ENCODE measurements around the gene SORCS2. TPM values are rescaled to one million over a fixed set of nuclear protein-coding genes. Genes with fewer than 3 reads are reported as not detected.

Gene SORCS2
- total and polyA plus RNA-seq, 2 of the 8 experiments (the other 6 are each of a cell fraction or from before 2014, with no cell fraction given), result 0.36 to 1.8 TPM

DNA sequence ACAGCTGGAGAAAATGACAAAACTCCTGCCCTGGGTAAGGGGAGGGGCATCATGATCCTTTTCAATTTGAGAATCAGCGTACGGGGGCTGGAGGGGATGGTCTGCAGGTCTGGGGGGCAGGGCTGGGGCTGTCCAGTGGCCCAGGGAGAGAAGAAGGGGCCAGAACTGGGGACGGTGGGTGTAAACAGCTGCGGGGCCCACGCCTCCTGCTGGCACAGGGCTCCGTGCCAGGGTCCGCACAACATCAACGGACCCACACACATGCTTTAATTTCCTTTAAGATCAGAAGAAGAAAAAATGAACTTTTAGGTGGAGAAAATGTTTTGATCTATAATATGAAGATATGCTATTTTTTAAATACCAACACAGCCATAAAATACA lies 190.3 kb downstream of the SORCS2 start:
- H3K79me2 ChIP-seq (ENCODE audit: control insufficient read depth in 1 of 2, insufficient read depth in 2 of 2, low read length in 2 of 2), result no peaks in the 10 kb centered on the region
- no peak overlapping the region for H2AK5ac ChIP-seq (ENCODE audit: low read depth, low read length)
- H4K5ac ChIP-seq (ENCODE audit: insufficient read length, low read depth, low read length), result no peak overlapping the region
- H3K23ac ChIP-seq (ENCODE audit: insufficient read length), result no peak overlapping the region
- no peak for TF ChIP-seq SAP30 (IDR thresholded peaks at IDR 0.05; ENCODE audit: insufficient read depth, insufficient replicate concordance, low read length)
- TF ChIP-seq, protein P1, sequence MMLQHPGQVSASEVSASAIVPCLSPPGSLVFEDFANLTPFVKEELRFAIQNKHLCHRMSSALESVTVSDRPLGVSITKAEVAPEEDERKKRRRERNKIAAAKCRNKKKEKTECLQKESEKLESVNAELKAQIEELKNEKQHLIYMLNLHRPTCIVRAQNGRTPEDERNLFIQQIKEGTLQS (IDR thresholded peaks at IDR 0.05; ENCODE audit: insufficient read depth, low read depth, low read length), result no peak
- no peak for TF ChIP-seq CEBPB (IDR thresholded peaks at IDR 0.05; ENCODE audit: low read depth, low read length)
- H4K8ac ChIP-seq (ENCODE audit: extremely low read depth, insufficient read depth, low read length), result no peak overlapping the region
- H2AFZ ChIP-seq (ENCODE audit: low read length), result no peak overlapping the region
- no peak overlapping the region for H2BK12ac ChIP-seq (ENCODE audit: low read depth, low read length)
- H3K9ac ChIP-seq (replicated peaks in 1 of 4; ENCODE audit: extremely low read depth in 1 of 4, low read depth in 3 of 4, low read length in 3 of 4), result no peak overlapping the region
- H4K20me1 ChIP-seq (replicated peaks in 1 of 2; ENCODE audit: control insufficient read depth in 1 of 2, insufficient read depth in 2 of 2, low read length in 2 of 2), result no peaks in the 10 kb centered on the region
- no peak overlapping the region for H3K4me3 ChIP-seq (ENCODE audit: extremely low read depth in 1 of 4, insufficient read depth in 2 of 4, low read depth in 3 of 4, low read length in 4 of 4)
- no peak overlapping the region for H3K14ac ChIP-seq (ENCODE audit: insufficient read length)
- no peak overlapping the region for H3K56ac ChIP-seq (replicated peaks; ENCODE audit: insufficient read length, low read depth, low read length)
- no peak for DNase-seq (ENCODE audit: low read depth in 1 of 2, low spot score in 2 of 2)
- H2BK20ac ChIP-seq (ENCODE audit: low read length), result no peak overlapping the region
- no peak overlapping the region for H4K91ac ChIP-seq (replicated peaks; ENCODE audit: insufficient read length, low read length)
- no peak overlapping the region for H2BK15ac ChIP-seq (ENCODE audit: low read length)
- no peaks in the 10 kb centered on the region for H3K36me3 ChIP-seq (ENCODE audit: control insufficient read depth in 2 of 4, insufficient read depth in 4 of 4, low read length in 3 of 4)
- no peaks in the 10 kb centered on the region for H3K4me1 ChIP-seq (replicated peaks in 1 of 4; ENCODE audit: control insufficient read depth in 3 of 4, insufficient read depth in 4 of 4, low read length in 3 of 4)
- no peak overlapping the region for H3K27ac ChIP-seq (ENCODE audit: low read depth, low read length)
- no peaks in the 10 kb centered on the region for H3K23me2 ChIP-seq (ENCODE audit: low read depth, low read length)
- no peaks in the 10 kb centered on the region for H3K9me3 ChIP-seq (ENCODE audit: insufficient read depth in 2 of 2, low read depth in 1 of 2, low read length in 1 of 2)
- ChIA-PET CTCF (ENCODE audit: partially characterized antibody) (interaction anchor here (0.6 to 1.3 kb wide), 2 partner anchors 144 to 763 kb away, joined by 3 to 4 read pairs; no protein-coding TSS in a partner anchor), POLR2A (ENCODE audit: partially characterized antibody) (no interaction called here)
- H2BK5ac ChIP-seq (ENCODE audit: low read depth, low read length), result no peak overlapping the region
- 61% methylated on average over 6 of the region's 8 CpGs; no CpG with 5 or more reads in 1 of the 2 experiments for WGBS, 2 experiments (ENCODE audit: extremely low coverage in 1 of 2, insufficient coverage in 1 of 2, insufficient read length in 1 of 2, insufficient replicate concordance in 2 of 2, low coverage in 1 of 2, low lambda C conversion rate in 2 of 2, missing lambda C conversion rate in 1 of 2)
- no peak for FAIRE-seq
- no peak overlapping the region for H3K4ac ChIP-seq (replicated peaks; ENCODE audit: insufficient read length, low read depth, low read length)
- no peaks in the 10 kb centered on the region for H3K27me3 ChIP-seq (replicated peaks in 1 of 4; ENCODE audit: control insufficient read depth in 3 of 4, extremely low read depth in 1 of 4, insufficient read depth in 3 of 4, low read length in 3 of 4)
- H2BK120ac ChIP-seq (replicated peaks; ENCODE audit: low read depth, low read length), result no peak overlapping the region
- H3K79me1 ChIP-seq (ENCODE audit: low read depth, low read length), result no peaks in the 10 kb centered on the region
- no peak overlapping the region for H3K18ac ChIP-seq (ENCODE audit: extremely low read depth, low read length)
- H3K4me2 ChIP-seq (ENCODE audit: insufficient read depth in 1 of 2, low read depth in 2 of 2, low read length in 2 of 2), result no peak overlapping the region
